GM18526 (cell line): ENCODE results near the gene CDC42.

Experiments
- POLR2A ChIP-seq: IDR thresholded peaks from 3 replicates; pipeline ENCODE4 v1.6.1; 2011; ENCODE audit not compliant: insufficient read length; ENCODE audit errors: extremely low read depth

The CDC42 gene

GRCh38 chr1:22064751-22065402 lies 12.4 kb downstream of the CDC42 start:
- TF ChIP-seq POLR2A, result no peak

DNA sequence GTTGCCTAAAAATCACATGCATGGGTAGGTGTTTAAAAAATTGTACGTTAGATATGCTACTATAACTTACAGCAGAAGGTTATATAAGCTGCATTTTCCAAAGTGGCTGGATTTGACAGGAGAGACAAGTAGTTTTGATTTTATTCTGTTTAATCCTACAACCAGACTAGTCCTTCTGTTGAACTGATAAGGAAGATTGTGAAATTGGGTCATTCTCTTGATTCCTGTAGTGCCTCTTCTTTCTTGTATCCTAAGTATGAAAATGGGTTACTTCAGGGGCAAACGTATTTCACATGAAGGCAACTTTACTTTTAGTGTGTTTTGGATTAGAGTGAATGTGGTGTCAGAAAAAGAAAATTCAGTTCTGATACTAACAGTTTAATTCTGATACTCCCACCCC lies 19.0 kb downstream of the CDC42 start:
- TF ChIP-seq POLR2A, result no peak

DNA sequence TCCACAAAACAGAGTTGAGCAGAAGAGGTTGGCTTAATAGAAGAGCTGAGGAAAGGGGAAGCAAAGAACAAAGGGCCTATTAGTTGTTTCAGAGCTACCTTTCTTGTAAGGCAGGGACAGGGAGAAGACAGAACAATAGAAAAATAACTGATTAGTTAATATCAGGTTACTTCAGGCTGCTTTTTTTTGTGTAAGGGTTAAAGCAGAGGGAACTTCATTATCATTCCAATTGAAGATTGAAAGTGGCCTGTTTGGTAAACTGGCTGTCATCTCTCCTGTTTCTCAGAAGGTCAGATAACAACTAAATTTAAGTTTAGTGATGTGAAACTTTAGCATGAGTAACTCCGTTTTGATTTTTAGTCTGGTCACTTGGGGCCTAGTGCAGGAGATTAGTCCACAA lies 22.3 kb downstream of the CDC42 start:
- no peak for TF ChIP-seq POLR2A

GRCh38 chr1:22075718-22076117 lies 23.2 kb downstream of the CDC42 start:
- TF ChIP-seq POLR2A, result no peak

DNA sequence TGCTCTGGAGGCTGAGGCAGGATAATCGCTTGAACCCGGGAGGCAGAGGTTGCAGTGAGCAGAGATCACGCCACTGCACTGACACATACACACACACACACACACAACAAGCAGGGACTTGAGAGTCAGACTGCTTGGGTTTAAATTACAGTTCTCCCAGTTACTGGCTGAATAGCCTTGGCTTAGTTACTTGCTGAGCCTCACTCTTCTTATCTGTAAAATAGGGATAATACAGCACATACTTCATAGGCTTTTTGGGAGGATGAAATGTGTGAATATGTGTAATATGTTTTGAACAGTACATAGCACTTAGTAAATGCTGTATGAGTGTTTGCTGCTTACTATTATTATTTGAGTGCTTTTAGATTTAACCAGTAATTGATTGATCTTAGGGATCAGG lies 23.8 kb downstream of the CDC42 start:
- TF ChIP-seq POLR2A, result no peak

- TF ChIP-seq POLR2A, result no peak
Observed at GRCh38 chr1:22077728-22078127, 25.2 kb downstream of the CDC42 start.

- no peak for TF ChIP-seq POLR2A
Observed at GRCh38 chr1:22078133-22078532, 25.6 kb downstream of the CDC42 start.

DNA sequence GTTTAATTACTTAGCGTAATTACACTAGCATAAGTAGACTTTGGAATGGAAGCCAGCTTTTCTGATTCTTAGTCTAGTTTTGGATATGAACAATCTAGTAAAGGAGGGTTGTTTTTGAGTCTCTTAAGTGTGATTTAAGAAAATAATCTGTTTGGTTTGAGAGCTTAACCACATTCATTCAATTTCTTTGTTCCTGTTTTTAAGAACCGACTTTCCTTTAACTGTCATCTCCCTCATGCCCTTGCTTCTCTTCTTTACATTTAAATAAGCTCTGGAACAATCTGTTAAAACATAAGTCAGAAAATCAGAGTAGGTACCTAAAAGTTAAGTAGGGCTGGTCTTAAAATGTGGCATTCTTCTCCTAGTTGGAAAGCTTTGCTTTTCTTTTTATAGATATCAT lies 27.7 kb downstream of the CDC42 start:
- TF ChIP-seq POLR2A, result no peak

GRCh38 chr1:22088331-22088730 lies 35.8 kb downstream of the CDC42 start:
- no peak for TF ChIP-seq POLR2A

GRCh38 chr1:22089134-22089571 lies 36.6 kb downstream of the CDC42 start:
- TF ChIP-seq POLR2A, result no peak

GRCh38 chr1:22089787-22090186 lies 37.3 kb downstream of the CDC42 start:
- TF ChIP-seq POLR2A, result no peak

GRCh38 chr1:22090867-22091266 lies 38.4 kb downstream of the CDC42 start:
- no peak for TF ChIP-seq POLR2A

GRCh38 chr1:22093513-22093912 lies 41.0 kb downstream of the CDC42 start:
- no peak for TF ChIP-seq POLR2A

GRCh38 chr1:22096036-22096435 lies 43.5 kb downstream of the CDC42 start:
- TF ChIP-seq POLR2A, result no peak

GRCh38 chr1:22096463-22096862 lies 44.0 kb downstream of the CDC42 start:
- no peak for TF ChIP-seq POLR2A

GRCh38 chr1:22098752-22099151 lies 46.2 kb downstream of the CDC42 start:
- TF ChIP-seq POLR2A, result no peak

DNA sequence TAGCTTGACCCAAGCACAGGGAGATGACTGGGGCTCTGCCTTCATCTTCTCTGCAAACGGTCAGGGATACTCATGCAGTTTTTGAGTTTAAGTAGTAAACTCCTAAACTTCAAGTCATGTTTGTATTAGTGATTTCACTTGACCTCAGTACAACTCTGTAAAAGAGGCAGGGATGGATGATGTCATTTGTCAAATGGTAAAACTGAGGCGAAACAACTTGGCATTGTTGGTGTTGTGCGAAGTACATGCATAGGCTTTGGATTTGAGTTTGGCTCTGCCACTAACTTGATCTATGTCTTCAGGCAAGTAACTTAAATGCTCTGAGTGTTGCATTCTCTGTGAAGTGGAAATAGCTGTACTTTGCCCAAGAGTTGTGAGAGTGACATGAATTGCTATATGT lies 47.7 kb downstream of the CDC42 start:
- no peak for TF ChIP-seq POLR2A
